HG02623 (cell line): ENCODE data around the gene PCSK6.
"Not testable (repeated sequence)": the region's sequence is repeated elsewhere in the genome, so short reads cannot be mapped to it uniquely, and the experiment has no call there.

Experiments used
- ATAC-seq: cut with Tn5 transposase; IDR thresholded peaks from one replicate; pipeline ENCODE4 v1.9.1; 2021; ENCODE audit warnings: moderate library complexity; ENCODE audit not compliant: unreplicated experiment

The PCSK6 gene

DNA sequence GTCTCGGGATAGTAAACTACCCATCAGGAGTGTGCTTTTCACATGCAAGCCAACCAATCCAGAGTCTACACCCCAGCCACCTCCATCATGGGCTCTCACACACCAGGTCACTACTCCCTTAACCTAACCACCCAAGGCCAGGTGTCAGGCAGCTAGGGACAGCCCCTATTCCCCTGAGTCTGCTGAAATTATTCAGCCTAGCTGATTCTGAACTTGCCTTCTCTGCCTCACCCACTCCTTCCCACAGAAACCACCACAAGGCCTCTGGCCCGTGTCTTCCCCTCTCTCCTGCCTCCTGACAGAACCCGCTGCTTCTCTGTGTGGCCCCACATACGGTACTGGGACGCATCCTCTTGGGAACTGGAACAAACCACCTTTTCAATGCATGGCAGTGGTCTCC, 82.1 kb downstream of the PCSK6 start:
- ATAC-seq: peak; percentile 98

DNA sequence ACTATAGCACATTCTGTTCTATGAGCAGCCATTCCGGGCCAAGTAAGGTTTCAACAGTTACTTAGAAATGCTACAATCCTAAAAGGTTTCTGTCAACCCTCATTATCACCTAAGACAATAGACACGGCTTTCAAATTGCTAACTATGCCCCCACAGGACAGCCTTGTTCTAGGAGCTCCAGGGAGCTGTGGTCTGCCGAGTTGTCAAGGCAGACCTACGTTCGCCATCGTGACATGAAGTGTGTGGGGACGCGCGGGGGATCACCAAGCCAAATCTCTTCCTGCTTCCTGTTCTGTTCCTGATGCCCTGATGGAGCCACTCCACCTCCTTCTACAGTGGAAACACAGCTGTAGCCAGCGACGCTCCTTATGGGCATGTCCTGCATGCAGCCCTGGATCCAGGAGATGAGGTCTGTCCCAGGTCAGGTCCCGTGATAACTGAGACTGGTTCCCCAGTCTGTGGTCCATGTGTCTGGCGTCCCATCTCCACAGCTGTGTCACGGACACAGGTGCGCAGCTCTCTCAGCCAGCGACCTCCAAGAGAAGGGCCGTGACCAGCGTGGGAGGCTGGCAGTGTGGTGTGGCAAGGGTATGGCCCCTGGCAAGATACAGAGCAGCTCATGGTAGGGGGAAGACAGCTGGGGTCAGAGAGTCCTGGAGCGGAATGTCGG, 82.8 kb downstream of the PCSK6 start:
- no peak for ATAC-seq

DNA sequence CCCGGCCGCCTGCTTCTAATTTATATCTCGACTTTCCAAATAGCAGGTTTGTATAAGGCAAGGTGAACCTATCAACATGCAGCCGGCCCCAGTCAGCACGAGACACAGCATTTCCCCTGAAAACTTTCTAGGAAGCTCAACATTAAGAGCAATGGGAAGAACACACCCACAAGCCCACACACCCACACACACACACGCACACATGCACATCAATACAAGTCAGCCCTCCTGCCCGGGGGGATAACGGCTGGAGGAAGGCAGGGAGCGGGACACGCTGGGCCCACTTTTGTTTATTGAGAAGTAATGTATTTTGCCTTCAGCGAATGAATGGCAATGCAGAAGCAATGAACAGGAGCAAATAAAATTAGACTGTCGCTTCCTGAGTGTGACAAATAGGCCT, 83.5 kb downstream of the PCSK6 start:
- no peak for ATAC-seq

DNA sequence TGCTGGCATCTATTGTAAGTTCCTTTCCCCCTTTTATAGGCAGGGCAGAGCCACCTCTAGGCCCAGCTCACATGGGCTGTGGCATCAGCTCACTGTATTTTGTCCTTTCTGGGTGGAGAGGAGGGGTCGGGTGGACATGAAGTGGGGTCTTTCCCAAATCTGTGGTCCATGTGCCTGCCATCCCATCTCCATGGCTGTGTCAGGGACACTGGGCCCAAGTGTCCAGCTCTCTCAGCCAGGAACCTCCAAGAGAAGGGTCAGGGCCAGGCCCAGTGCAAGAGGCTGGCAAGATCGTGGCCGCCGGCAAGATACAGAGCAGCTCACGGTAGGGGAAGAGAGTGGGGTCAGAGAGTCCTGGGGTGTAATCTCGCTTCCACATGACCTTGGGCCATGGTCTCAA, 85.3 kb downstream of the PCSK6 start:
- no peak for ATAC-seq

DNA sequence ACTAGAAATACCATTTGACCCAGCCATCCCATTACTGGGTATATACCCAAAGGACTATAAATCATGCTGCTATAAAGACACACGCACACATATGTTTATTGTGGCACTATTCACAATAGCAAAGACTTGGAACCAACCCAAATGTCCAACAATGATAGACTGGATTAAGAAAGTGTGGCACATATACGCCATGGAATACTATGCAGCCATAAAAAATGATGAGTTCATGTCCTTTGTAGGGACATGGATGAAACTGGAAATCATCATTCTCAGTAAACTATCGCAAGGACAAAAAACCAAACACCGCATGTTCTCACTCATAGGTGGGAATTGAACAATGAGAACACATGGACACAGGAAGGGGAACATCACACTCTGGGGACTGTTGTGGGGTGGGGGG, 86.6 kb downstream of the PCSK6 start:
- not testable (repeated sequence) for ATAC-seq

DNA sequence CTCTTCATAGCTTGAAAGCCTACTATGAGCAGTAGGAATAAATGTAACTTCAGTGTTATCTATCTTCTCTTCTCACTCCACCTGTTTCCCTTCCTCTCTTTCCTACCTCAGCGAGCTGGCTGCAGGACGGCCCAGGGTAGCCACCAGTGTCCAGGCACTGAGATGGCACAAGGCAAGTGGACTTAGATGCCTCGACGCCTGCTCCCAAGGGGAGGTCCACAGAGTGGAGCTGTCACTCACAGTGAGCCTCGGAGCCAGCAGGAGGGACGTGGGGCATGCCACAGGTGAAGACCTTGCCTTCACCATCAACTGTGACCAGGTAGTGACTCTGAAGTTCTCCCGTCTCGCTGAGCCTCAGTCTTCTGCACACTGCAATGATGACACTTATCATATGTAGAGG, 88.2 kb downstream of the PCSK6 start:
- ATAC-seq: no peak

DNA sequence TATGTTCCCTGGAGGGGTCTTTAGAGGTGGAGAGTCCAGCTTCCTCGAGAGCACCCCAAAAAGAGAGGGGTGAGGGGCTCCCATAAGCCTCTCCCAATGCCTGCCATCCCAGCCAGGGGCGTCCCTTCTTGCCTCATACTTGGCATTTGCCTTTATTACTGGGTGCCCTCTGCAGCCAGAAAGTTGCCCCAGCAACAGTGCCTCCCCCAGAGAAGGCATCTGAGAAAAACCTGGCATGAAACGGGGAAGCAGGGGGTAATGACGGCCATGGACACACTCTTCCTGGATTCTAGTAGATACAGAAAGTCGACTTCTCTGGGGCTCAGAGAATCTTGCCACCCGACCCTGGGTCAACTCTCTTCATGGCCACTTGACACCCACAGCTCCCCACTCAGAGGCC, 90.1 kb downstream of the PCSK6 start:
- ATAC-seq: no peak

DNA sequence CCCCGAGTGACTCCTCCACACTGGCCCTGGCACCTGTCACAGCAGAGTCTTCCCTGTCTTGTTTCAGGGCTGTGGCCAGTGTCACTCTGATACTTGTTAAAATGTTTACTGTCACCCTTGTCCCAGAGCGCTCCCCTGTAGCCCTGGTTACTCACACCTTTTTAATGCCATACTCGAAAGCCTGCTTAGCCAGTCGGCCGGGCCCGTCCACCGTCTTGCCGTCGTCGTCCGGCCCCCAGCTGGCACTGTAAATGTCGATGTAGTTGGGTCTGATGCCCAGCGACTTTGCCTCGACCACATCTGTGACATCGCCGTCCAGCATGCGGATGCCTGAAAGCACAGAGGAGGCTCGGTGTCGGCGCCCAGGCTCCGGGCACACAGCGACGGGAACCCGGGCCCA, 91.3 kb downstream of the PCSK6 start:
- ATAC-seq: no peak

DNA sequence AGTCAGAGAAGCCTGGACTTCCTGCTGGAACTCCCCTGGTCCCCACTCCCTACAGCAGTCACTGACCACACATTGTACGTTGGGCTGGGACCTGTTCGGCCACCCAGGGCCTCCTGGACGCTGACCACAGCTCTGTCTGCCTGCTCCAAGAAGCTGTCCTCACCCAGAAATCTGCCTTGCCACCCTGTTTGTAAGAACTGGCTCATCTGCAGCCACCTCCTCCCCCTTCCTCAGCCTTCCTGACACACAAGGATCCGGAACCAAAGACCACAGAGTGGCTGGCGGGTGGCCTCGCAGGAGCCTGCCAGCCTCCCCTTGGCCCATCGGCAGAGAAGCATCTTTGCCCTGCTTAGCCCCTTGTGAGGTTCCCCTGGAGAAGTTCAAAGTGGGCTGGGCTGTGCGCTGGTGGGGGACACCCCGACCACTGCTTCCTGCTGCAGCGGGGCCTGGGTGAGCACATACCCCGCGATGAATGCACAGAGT, 91.9 kb downstream of the PCSK6 start:
- no peak for ATAC-seq

- no peak for ATAC-seq
Measured at GRCh38 chr15:101396484-101397261, 92.8 kb downstream of the PCSK6 start.

- no peak for ATAC-seq
Measured at GRCh38 chr15:101394654-101395053, 94.9 kb downstream of the PCSK6 start.

- ATAC-seq: no peak
Measured at GRCh38 chr15:101394056-101394630, 95.4 kb downstream of the PCSK6 start.

GRCh38 chr15:101393172-101393571, 96.3 kb downstream of the PCSK6 start:
- no peak for ATAC-seq

DNA sequence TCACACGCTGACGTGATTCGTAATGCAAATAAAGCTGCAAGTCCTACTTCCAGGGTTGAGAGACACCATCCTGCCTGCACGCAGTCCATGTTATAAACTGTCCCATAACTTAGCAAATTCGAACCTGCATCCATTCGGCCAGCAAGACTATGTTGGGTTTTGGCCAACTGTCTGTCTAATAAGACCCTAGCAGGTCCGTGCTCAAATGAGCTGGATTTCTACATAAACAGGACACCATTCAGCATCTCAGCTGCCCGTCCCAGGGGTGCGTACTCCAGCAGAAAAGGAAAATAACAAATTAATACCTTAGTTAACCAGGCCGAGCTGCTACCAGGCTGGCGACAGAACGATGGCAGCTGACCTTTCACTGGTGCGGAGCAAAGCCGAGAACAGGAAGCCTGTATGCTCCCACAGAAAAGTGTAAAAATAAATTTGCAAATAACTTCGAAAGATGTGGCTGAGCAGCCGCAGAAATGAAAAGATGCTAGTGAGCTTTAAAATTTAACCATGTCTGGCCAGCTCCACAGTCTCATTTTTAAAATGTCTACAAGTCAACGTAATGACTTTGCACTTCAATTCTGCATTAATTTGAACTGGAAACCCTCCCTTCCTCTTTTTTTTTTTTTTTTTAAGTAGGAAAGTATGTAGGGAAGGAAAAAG, 97.4 kb downstream of the PCSK6 start:
- peak; percentile 52 for ATAC-seq

DNA sequence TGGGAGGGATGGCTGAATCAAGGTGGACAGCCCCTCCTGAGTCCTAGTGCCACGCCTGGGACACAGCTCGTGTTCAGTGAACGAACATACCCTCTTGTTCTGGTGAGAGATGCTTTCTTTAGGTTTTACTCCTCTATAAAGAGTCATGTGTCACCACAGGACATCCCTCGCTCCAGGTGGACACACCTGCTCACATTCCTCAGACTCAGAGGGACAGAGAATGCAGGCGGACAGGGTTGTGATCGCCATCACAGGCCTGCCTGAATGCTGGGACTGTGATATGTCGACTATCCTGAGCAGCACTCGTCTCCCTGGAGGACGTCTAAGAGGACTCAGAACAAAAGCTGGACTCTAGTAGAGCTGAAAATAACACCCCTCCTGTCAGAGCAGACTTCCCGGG, 98.1 kb downstream of the PCSK6 start:
- no peak for ATAC-seq

GRCh38 chr15:101390462-101390861, 99.0 kb downstream of the PCSK6 start:
- no peak for ATAC-seq

GRCh38 chr15:101390060-101390459, 99.4 kb downstream of the PCSK6 start:
- ATAC-seq: no peak

- ATAC-seq: no peak
Measured at GRCh38 chr15:101389362-101389761, 100.1 kb downstream of the PCSK6 start.

- no peak for ATAC-seq
Measured at GRCh38 chr15:101388046-101388445, 101.5 kb downstream of the PCSK6 start.

DNA sequence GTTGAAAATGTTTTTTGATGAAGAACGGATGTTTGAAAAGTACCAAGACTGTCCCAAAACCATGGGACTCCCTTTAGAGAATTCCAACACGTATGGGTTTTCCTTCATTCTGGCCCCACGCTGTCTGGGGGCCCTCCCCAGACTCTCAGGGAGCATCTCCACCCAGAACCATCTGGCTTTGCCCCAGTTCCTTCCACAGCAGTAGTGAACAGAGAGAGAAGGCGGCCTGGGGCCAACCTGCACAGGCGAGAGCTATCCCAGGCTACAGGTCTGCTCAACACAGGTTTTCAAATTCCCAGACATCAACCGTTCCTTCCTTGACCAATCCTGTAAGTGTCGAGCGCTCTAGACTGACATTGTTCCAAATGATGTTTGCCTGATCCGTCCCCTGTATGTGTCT, 101.9 kb downstream of the PCSK6 start:
- ATAC-seq: no peak

GRCh38 chr15:101386967-101387366, 102.5 kb downstream of the PCSK6 start:
- ATAC-seq: no peak

GRCh38 chr15:101386006-101386405, 103.5 kb downstream of the PCSK6 start:
- no peak for ATAC-seq
